MM.1S (cell line): ENCODE results near the gene DRC7.

Source experiments
- DNase-seq: peaks from one replicate; pipeline ENCODE4 v3.0.0-alpha.2; 2015
- H2AFZ ChIP-seq: fragments of 300-600 bp; sonication (generic); 2 replicates; pipeline ENCODE4 v1.6.0; 2016; ENCODE audit warnings: antibody characterized with exemption, low read length
- H3F3A ChIP-seq: fragments of 300-600 bp; sonication (generic); 2 replicates; pipeline ENCODE4 v1.6.1; 2016; ENCODE audit warnings: mild to moderate bottlenecking, antibody characterized with exemption, low read length, moderate library complexity, mixed read lengths; ENCODE audit not compliant: insufficient read depth
- H3K27ac ChIP-seq: fragments of 300-600 bp; sonication (generic); 2 replicates; pipeline ENCODE4 v1.5.1; 2016; ENCODE audit warnings: mild to moderate bottlenecking, low read length
- H3K27me3 ChIP-seq: fragments of 300-600 bp; sonication (generic); replicated peaks from 2 replicates; pipeline ENCODE4 v1.6.0; 2016; ENCODE audit warnings: low read length; ENCODE audit not compliant: insufficient read depth
- H3K36me3 ChIP-seq: fragments of 300-600 bp; sonication (generic); replicated peaks from 2 replicates; pipeline ENCODE4 v1.6.1; 2016; ENCODE audit warnings: mild to moderate bottlenecking, low read length, mixed read lengths; ENCODE audit not compliant: insufficient read depth
- H3K4me1 ChIP-seq: fragments of 300-600 bp; sonication (generic); 2 replicates; pipeline ENCODE4 v1.6.1; 2016; ENCODE audit warnings: low read length, mixed read lengths
- H3K4me2 ChIP-seq: fragments of 300-600 bp; sonication (generic); 2 replicates; pipeline ENCODE4 v1.6.0; 2016; ENCODE audit warnings: low read depth, low read length
- H3K4me3 ChIP-seq: fragments of 300-600 bp; sonication (generic); 2 replicates; pipeline ENCODE4 v1.5.1; 2016; ENCODE audit warnings: low read length, mixed read lengths
- H3K79me2 ChIP-seq: fragments of 300-600 bp; sonication (generic); 2 replicates; pipeline ENCODE4 v1.6.1; 2016; ENCODE audit warnings: mixed run types, low read length, mixed read lengths
- H3K9ac ChIP-seq: fragments of 300-600 bp; sonication (generic); 2 replicates; pipeline ENCODE4 v1.6.1; 2016; ENCODE audit warnings: low read length, mixed read lengths
- H3K9me2 ChIP-seq: fragments of 300-600 bp; sonication (generic); replicated peaks from 2 replicates; pipeline ENCODE4 v1.6.1; 2016; ENCODE audit warnings: mild to moderate bottlenecking, low read length, mixed read lengths; ENCODE audit not compliant: insufficient read depth
- H3K9me3 ChIP-seq: fragments of 300-600 bp; sonication (generic); replicated peaks from 2 replicates; pipeline ENCODE4 v1.6.1; 2016; ENCODE audit warnings: mild to moderate bottlenecking, low read length, mixed read lengths; ENCODE audit not compliant: insufficient read depth
- H4K20me1 ChIP-seq: fragments of 300-600 bp; sonication (generic); 2 replicates; pipeline ENCODE4 v1.6.1; 2016; ENCODE audit warnings: mild to moderate bottlenecking, low read length, moderate library complexity, mixed read lengths; ENCODE audit not compliant: insufficient read depth
- EZH2 ChIP-seq: fragments of 300-600 bp; sonication (generic); optimal IDR thresholded peaks from 2 replicates; pipeline ENCODE3; 2017; ENCODE audit warnings: low read depth, mild to moderate bottlenecking, antibody characterized with exemption, low read length, mixed read lengths
- EZH2phosphoT487 ChIP-seq: fragments of 300-600 bp; sonication (generic); IDR thresholded peaks from 2 replicates; pipeline ENCODE4 v1.6.1; 2018; ENCODE audit warnings: antibody characterized with exemption, low read length
- TF ChIP-seq, protein P1 (sequence below): fragments of 300-600 bp; sonication (generic); IDR thresholded peaks from 2 replicates; pipeline ENCODE4 v1.5.1; 2016; ENCODE audit warnings: antibody characterized with exemption, low read length, mixed read lengths

DRC7 gene

DNA sequence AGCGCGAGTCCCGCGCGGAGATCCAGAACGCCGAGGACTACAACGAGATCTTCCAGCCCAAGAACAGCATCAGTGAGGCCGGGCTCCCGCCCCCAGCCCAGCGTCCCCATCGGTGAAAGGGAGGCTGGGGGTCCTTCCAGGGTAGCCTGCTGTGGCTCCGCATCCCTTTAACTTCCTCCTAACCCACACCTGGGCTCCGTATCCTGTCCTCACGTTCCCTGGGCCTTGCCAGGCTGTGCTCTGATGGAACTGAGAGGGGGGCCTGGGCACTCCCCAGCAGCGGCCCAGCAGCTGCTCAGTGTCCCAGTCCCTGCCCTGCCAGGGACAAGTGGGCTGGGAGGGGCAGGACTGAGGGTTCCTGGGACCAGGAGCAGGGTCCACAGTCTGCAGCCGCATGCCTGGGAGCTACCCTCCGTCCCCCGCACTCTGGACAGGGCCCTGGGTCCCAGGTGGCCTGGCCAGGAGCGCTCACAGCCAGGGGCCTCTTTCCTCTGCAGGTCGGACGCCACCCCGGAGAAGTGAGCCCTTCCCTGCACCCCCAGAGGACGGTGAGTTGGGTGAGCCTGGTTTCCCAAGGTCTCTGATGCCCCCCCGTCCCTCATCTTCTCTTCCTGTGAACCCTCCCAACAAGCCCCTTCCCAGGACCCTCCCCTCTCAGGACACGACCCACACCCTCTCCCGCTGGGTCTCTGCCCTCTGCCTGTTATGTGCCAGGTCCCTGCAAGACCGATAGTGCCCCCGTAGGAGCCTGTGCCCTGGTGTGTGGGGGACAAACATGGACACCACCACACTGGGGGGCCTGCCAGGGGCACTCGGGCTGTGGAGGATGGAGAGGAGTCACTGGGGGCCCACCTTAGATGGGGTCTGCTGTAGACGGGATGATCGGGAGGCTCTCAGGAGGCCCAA is 59.1 kb downstream of the DRC7 start:
- no peak for TF ChIP-seq EZH2phosphoT487
- TF ChIP-seq, protein P1, sequence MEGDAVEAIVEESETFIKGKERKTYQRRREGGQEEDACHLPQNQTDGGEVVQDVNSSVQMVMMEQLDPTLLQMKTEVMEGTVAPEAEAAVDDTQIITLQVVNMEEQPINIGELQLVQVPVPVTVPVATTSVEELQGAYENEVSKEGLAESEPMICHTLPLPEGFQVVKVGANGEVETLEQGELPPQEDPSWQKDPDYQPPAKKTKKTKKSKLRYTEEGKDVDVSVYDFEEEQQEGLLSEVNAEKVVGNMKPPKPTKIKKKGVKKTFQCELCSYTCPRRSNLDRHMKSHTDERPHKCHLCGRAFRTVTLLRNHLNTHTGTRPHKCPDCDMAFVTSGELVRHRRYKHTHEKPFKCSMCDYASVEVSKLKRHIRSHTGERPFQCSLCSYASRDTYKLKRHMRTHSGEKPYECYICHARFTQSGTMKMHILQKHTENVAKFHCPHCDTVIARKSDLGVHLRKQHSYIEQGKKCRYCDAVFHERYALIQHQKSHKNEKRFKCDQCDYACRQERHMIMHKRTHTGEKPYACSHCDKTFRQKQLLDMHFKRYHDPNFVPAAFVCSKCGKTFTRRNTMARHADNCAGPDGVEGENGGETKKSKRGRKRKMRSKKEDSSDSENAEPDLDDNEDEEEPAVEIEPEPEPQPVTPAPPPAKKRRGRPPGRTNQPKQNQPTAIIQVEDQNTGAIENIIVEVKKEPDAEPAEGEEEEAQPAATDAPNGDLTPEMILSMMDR, result no peak
- Histone ChIP-seq H3K36me3 (no peaks in the 10 kb centered on the region), H3K27ac (no peak overlapping the region), H2AFZ (no peak overlapping the region), H3K9me2 (no peaks in the 10 kb centered on the region), H3K4me3 (no peak overlapping the region), H3K9me3 (no peaks in the 10 kb centered on the region), H4K20me1 (no peaks in the 10 kb centered on the region), H3K79me2 (no peaks in the 10 kb centered on the region), H3K9ac (no peak overlapping the region), H3K4me2 (no peak overlapping the region), H3K4me1 (no peaks in the 10 kb centered on the region), H3K27me3 (no peaks in the 10 kb centered on the region), H3F3A (no peaks in the 10 kb centered on the region)
- DNase-seq, result no peak

DNA sequence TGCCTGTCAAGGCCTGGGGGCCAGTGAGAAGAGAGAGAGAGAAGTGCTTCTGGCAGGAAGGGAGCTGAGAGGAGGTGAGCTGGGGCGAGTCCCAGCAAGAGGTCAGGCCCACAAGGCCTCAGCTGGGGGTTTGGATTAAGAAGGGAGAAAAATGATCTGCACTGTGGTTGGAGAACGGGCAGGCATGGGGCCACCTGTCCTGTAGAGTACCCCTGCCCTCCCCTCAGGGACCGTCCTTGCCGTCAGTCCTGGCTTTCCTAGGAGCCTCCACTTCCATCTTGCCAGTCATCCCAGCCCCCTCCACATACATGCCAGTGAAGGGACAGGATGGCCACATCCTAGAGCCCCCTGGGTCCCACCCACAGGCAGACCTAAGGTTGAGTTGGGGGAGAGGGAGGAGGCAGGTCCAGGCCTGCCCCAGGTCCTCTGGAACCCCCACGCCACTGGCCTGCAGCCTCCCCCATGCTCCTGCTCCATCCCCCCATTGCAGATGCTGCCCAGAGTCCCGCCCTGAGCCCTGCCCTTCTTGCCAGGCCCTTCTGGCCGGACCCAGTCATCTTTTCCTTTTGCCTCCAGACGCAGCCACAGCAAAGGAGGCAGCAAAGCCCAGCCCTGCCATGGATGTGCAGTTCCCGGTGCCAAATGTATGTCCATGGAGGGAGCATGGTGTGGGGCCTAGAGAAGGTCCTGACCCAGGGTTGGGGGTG is 59.9 kb downstream of the DRC7 start:
- no peaks in the 10 kb centered on the region for H3K27me3 ChIP-seq
- no peaks in the 10 kb centered on the region for H3K9me2 ChIP-seq
- TF ChIP-seq EZH2phosphoT487, result no peak
- TF ChIP-seq, protein P1, result no peak
- TF ChIP-seq EZH2, result no peak
- H3K4me1 ChIP-seq, result no peaks in the 10 kb centered on the region
- H3K4me3 ChIP-seq, result no peak overlapping the region
- no peak overlapping the region for H2AFZ ChIP-seq
- no peak overlapping the region for H3K27ac ChIP-seq
- DNase-seq, result no peak
- H3K36me3 ChIP-seq, result no peaks in the 10 kb centered on the region
- H3K4me2 ChIP-seq, result no peak overlapping the region
- no peaks in the 10 kb centered on the region for H3K79me2 ChIP-seq
- H3K9me3 ChIP-seq, result no peaks in the 10 kb centered on the region
- no peaks in the 10 kb centered on the region for H4K20me1 ChIP-seq
- H3F3A ChIP-seq, result no peaks in the 10 kb centered on the region
- H3K9ac ChIP-seq, result no peak overlapping the region

DNA sequence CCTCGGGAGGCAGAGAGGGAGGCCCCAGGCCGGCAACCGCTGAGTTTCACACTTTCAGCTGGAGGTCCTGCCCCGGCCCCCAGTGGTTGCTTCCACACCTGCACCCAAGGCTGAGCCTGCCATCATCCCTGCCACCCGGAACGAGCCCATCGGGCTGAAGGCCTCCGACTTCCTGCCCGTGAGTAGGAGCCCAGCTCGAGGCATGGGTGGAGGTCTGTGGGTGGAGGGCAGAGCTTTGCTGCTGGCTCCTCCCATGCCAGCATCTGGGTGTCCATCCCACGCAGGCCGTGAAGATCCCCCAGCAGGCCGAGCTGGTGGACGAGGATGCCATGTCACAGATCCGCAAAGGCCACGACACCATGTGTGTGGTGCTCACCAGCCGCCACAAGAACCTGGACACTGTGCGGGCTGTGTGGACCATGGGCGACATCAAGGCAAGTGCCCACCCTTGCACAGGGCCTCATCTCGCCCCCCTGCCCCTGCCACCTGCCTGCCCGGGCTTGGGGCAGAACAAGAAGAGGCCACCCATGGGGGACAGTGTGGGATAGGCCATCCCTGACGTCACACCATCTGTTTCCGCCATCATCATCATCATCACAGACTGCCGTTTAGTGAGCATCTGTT is 60.6 kb downstream of the DRC7 start:
- DNase-seq, result no peak
- Histone ChIP-seq H3K79me2 (no peaks in the 10 kb centered on the region), H3K4me2 (no peak overlapping the region), H3F3A (no peaks in the 10 kb centered on the region), H3K27ac (no peak overlapping the region), H3K4me3 (no peak overlapping the region), H3K36me3 (no peaks in the 10 kb centered on the region), H3K9ac (no peak overlapping the region), H2AFZ (no peak overlapping the region), H3K9me3 (no peaks in the 10 kb centered on the region), H3K27me3 (no peaks in the 10 kb centered on the region), H3K9me2 (no peaks in the 10 kb centered on the region), H3K4me1 (no peaks in the 10 kb centered on the region), H4K20me1 (no peaks in the 10 kb centered on the region)
- TF ChIP-seq, protein P1, result no peak
- TF ChIP-seq EZH2phosphoT487 (no peak), EZH2 (no peak)
